ENCODE data around the gene RAB24. TPM values are rescaled to one million over a fixed set of nuclear protein-coding genes. Genes with fewer than 3 reads are reported as not detected.

Gene RAB24
- polyA plus RNA-seq, 3 donors = 30.0 to 33.6 (median 30.9) TPM

DNA sequence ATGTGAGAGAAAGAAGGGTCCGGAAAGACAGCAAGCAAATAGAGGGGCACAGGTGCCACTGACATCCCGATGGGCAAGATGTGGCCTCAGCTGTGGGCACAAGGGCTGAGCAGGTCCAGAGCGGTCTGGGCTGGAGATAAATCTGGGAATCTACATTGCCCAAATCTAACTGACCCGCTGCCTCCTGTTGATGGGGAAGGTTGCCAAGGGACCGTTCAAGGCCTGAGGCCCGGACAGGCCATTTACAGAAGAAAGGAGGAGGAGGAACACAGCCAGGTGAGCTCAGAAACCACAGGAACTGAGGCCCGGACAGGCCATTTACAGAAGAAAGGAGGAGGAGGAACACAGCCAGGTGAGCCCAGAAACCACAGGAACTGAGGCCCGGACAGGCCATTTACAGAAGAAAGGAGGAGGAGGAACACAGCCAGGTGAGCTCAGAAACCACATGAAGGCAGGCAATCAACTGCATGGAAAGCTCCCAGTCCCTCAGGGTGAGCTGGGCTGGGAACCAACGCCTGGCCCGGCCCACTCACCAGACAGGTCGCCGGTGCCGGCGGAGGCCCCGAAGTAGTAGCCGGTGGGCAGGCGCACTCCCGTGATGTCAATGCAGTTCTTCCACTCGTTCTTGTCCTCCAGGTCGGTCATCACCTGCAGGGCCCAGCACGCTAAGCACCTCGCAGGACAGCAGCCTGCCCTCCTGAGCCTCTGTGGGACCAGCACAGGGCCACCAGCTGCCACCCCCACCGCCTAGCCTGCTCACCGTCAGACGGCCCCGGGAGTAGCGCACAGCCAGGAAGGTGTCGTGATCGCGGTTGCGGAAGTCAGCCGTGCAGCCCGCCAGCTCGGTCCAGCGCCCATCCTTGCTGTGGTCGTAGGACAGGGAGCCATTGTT is 33.3 kb upstream of the RAB24 start:
- no peak for DNase-seq

DNA sequence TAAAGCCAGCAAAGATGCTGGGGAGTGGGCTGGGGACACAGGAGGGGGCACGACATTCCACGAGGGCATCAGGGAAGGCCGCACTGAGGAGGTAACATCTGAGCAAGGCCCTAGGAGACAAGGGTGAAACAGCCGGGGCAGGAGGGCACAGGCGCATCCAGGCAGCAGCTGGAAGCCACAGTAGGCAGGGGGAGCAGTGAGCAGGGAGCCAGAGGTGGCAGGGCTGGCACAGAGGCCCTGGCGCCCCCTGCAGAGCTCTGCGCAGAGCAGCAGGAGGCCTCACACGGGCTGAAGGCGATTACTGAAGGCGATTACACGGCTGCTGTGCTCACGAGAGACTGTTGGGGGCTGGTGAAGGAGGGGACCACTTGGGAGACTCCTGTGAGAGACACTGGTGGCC is 32.6 kb upstream of the RAB24 start:
- DNase-seq = no peak

DNA sequence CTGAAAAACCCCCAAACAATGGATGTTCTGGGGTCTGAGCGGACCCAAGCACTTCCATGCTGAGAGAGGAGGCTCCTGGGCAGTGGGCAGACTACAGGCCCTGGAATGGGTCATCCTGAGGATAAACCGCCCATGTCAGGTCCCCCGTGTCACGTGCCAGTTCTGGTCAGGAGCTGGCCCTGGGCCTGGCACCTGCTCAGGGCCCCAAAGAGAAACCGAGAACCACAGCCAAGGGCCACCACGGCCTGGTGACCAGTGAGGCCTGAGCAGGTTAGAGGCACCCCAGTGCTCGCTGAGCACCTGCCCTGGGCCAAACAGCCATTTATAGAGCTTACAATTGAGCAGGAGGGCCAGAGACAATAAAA is 32.2 kb upstream of the RAB24 start:
- no peak for DNase-seq

DNA sequence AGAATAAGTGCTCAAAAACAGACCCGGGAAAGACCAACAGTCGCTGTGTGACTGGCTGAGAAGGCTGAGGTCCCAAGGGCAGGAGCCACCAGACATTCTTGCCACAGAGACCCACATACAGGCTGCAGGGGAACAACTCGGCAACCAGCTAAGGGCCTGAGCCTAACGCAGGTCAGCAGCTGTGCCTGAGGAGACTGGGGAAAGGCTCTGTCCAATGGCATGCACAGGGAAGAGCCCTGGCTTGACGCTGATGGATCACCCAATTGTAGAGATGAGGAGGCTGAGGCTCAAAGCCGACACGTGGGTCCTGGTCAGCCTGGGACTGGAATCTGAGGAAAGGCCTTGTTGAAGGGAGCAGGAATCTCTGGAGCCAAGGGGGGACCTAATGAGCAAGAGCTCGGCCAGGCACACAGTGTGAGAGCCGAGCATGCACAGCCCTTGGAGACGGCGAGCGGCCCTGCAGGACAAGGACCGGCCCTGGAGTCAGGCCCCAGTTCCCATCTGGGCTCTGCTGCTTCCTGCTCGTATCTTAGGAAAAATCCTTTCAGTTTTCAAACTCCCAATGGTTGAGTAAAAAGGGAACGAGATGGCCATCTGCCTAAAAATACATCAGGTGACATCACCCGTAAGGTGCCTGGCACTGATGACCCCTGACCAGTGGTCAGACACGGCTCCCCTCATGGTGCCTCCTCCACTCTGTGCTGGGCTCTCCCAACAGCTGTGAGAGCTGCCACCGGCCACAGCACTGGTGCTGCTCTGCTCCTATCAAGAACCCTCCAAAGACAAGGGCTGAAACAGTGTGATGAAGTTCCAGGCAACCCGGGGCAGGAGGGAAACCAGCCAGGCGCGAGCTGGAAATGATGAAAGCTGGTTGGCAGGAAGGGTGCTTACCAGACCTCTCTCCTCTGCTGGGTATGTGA is 31.5 kb upstream of the RAB24 start:
- no peak for DNase-seq

DNA sequence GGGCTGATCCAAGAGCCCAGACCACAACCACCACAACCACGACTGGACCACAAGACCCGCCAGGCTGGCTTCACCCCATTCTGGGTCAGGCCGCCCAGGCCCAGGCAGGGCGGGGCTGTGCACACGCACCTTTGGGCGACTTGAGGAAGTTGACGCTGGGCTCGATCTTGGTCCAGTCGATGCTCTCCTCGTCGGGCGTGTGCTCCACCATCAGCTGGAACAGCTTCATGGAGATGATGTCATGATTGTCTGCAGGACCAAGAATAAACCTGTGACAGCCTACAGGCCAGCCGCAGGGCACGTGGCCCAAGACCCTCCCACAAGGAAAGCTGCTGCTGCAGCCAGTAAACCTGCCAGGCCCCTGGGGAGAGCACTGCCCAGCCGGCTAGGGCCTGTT is 30.6 kb upstream of the RAB24 start:
- no peak for DNase-seq

DNA sequence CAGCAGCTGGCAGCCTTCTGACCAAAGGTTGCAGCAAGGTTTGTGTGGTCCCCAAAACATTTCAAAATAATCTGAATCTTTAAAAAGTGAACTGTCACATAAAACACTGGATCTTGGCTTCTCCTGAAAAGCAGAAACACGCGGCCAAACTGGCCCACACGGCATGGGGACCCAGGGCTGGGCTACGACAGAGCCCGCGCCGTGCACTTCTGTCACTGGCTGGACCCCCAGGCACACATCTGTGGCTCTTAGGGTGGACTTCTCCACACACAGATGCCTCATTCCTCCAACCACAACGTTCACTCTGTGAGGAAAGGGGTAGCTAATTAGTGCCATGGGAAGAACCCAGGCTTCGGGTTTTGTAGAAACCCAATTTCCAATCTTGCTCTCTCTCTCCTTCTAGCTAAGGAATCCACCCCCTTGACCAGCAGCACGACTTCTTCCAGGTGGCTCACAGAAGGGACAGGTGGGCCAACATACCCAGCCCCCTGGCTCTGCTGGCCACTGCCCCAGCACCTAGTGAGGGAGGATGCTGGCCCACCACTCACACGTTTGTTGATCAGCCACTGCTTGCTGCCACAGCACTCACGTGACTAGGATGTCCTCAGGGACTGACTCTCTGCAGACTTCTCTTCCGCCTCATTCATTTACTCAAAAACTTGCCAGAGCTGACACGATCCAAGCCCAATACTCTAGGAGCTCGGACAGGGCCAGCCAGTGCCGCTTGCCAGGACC is 30.1 kb upstream of the RAB24 start:
- DNase-seq = no peak

DNA sequence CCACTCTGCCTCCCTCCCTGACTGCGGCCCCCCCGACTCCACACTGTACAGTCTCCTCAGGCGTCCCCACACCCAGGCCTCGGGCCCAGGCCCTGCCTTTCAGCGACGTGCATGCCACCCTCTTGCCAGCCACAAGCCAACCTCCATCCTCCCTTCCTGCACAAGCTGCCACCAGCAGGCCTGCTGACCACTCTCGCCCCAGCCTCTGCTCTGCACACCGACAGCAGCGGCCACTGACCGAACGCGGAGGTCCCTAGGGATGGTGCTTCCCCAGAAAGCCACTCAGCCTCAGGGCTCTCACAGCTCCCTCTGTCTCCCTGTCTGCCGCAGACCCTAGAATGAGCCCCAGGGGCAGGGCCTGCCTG is 29.4 kb upstream of the RAB24 start:
- no peak for DNase-seq

DNA sequence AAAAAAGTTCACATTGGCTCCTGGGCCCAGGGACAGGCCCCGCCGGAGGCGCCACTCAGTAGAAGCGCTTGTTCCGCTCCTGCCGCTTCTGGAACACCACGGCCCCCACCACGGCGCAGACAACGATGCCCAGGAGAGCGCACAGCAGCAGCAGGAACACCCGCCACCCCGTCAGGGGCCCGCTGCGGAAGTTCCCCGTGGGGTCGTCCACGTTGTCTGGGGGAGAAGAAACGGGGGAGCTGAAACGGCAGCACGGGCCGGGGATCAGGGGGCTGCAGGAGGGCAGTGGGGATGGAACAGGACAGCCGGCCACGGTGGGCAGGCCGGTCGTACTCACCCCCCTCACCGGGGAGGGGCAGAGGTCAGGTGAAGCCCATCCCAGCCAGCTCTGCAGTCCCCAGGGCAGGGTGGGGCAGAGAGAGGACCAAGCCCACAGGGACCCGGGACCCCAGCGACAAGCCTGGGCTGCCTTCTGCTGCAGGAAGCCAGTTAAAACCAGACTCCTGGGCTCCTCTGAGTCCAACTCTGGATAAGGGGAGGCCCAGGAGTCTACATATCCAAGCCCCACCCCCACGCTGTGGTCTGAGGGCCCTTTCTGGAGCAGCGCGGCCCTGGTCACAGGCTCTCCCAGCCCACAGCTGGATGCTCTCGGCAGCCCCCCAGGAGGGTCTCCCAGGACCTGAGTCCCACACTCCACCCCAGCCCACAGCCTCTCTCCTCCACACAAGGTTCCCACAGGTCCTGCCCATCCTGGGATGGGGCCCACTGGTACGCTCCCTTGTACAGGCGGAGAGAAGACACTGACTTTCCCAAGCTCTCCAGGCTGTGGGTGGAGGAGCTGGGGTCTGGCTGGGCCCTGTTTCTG is 28.7 kb upstream of the RAB24 start:
- DNase-seq = no peak

DNA sequence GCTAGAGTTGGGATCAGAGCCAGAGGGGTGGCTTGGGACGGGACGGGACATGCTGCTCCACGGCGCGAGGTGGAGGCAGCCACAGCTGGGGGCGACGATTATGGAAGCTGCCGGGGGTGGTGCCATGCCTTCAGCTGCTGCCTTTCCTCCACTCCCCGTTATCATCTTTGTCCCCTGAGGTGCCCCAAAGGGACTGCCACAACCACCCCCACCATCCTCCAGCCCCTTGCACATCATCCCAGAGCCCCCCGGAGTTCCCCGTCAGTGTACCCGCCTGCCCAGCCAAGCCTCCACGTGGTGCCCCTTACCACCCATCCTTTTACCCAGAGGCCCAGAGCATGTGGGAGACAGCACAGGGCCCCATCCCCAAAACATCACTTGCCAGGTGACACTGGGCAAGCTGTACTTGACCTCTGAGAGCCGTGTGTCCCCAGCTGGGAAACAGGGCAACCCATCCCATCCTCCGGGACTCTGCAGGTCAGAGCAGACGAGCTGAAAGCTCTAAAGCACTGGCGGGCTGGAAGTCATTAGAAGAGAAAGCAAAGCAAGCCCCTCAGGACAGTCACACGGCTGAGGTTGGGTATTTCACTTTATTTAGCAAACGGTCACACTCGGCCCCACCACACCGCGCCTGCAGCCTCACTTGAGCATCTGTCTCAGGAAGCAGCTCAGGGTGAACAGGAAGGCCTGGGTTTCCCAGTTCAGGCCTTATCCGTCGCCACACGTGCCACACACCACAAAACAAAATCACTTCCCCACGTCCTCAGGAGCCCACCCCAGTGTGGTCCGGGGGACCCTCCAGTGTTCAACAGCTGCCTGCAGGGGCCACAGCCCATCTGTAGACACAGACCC is 27.7 kb upstream of the RAB24 start:
- no peak for DNase-seq

DNA sequence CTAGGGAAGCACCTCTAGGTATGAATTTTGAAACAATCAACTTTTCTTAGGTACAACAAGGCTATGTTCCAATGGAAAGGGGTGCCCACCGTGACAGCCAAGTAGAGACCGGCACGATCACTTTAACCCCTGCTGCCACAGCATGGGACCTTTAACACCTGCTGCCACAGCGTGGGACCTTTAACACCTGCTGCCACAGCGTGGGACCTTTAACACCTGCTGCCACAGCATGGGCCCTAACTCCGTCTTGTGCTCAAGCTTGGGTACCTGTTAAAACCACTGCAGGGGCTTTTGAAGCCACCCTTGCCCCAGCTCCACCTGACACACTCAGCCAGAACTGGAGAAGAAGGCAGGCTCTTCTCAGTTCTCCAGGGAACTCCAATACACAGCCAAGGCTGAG is 26.4 kb upstream of the RAB24 start:
- no peak for DNase-seq

DNA sequence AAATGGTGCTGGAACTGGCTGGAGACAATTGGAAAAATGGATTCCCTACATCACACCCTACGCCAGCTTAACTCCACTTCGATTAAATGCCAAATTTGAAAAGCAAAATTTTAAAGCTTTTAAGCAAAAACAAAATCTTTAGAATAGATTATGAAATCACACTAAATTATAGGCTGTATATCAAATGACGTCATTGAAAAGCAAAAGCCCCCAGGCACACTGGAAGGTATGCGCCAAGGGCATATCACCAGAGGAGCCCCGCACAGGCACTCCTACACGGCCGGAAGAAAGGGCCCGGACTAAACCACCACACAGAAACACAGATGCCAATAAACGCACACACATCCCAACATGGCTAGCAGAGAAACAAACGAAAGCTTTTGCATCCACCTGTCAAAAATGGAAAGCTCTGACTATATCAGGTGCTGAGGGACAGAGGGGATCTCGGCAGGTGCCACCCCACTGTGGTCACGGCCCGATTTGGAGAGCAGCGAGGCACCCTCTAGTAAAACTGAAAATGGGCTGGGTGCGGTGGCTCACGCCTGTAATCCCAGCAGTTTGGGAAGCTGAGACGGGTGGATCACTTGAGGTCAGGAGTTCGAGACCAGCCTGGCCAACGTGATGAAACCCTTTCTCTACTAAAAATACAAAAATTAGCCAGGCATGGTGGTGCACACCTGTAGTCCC is 25.2 kb upstream of the RAB24 start:
- DNase-seq = no peak

DNA sequence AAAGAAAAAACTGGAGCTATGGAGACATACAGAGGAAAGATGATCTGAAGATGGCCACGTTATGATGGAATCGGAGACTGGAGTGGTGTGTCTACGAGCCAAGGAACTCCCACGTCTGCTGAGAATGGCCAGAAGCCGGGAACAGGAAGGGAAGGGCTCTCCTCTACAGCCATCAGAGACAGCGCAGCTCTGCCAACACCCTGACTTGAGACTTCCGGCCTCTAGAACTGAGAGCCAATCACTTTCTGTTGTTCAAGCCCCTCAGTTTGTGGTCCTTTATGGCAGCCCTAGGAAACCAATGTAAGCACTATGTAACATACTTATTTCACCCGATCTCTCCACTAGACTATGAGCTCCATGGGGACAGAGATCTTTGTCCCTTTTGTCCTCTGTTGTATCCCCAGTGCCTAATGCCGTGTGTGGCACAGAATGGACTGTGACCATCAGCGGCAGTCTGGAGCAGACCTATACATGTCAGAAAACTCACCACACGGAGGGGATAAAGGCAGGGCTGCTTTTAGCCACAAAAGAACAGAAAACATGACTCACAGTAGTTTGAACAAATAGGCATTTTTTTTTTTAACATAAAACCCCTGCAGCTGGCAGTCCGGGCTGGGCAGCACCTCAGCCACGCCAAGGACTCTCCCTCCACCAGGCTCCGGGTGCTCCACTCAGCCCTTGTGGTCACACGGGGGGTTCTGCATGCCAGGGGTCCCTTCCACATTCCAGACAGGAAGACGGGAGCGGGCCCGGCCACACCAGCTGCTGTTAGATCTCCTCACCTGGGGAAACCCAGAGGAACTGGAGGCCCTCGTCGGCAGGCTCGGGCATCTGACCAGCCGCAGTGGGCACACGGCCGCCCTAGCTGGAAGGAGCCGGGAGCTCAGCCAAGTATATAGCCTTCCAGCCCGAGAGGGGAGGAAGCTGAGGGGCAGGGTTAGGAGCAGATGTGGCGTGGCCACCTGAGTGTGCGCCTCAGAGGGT is 24.3 kb upstream of the RAB24 start:
- no peak for DNase-seq

DNA sequence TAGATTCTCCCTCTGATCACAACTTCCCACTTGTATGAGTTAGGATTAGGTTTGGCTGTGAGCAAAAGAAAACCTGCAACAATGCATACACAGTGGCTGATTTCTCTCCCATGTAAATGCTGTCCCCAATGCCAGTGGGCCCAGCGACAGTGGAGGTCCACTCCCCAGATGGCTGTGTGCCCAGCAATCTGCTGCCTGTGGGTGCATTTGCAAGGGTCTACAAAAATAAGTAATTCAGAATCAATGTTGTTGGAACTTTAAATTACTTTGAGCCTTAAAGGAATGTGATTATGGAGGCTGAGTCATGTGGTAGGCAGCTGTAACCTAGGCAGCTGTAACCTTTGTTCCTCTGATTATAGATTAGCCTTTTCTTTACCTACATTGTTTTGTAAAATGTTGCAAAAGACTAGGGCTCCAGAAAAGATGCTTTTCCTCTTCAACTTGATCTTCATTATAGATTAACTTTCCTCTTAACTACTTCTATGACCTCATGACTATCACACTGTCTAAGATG is 22.4 kb upstream of the RAB24 start:
- no peak for DNase-seq

DNA sequence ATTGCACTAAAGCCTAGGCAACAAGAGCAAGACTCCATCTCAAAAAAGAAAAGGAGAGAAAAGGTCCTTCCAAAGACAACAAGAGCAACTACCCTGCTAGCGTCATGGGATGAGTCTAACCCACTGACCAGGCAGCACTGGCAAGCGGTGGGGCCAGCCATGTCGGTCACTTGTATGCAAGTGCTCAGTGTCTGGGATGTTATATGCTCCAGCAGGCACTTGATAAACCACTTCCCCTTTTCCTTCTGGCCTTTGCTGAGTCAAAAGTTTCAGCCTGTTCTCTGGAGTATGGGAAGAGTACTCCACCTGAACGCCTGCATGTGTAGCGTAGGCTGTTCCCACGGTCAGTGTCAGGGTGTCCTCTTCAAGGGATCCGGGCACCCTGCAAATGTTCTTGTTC is 17.4 kb upstream of the RAB24 start:
- DNase-seq = no peak

DNA sequence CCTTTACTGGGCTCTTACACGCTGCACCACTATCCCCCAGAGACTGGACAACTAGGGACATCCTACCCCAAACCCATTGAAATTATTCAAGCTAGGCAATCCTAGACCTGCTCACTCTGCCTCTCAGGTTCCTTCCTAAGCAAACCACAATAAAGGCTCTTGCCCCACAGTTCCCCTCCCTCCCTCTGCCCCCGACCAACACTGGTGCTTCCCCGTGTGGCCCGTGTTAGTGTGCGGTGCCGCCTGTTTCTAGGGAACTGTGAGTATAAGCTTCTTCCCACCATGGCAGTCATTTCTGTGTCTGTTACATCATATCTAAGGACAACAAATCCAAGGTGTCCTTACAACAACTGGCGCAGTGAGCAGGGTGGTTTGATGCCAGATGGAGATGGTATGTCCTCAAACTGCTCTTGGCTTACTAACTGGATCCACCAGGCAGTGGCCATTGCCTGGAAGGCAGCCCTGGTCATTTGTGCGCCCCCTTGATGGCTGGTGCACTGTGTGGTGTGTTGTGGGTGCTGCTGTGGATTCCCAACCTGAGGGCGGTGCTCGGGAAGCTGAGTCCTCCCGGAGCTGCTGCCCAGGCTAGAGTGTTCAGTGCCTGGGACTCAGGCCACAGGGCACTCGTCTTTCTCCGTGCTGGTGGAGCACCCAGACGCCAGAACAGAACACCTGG is 16.5 kb upstream of the RAB24 start:
- DNase-seq = no peak

DNA sequence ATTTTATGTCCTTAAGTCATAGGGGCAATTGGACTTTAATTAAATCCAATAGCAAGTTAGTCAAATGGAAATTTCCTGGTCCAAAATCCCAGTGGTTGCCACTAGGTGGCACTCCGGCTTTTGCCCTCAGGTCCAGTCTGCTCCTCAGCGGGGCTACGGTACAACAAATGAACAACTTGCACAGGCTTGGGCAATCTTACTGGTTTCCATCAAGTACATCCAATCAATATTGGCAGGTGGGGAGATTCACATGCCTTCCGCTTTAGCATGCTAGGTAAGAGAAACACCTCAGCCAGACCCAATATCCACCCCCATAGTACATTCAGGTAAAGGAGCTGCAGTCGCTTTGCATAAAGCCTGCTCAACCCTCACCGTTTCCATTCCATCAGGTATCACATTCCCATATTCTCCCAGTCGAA is 14.4 kb upstream of the RAB24 start:
- no peak for DNase-seq

DNA sequence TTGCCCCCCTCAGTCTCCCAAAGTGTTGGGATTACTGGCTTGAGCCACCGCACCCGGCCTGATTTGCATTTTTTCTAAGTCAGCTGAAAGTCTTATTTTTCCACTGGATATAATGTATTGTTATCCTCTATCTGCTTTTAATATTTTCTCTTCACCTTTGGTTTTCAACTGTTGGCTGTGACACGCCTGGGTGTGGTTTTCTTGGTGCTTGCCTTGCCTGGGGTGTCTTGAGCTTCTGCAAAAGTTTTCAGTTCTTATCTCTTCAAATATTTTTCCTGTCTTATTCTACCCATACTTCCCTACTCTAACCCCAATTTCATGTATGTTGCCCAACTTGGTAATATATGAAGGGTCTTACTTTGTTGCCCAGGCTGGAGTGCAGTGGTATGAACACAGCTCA is 12.5 kb upstream of the RAB24 start:
- no peak for DNase-seq

DNA sequence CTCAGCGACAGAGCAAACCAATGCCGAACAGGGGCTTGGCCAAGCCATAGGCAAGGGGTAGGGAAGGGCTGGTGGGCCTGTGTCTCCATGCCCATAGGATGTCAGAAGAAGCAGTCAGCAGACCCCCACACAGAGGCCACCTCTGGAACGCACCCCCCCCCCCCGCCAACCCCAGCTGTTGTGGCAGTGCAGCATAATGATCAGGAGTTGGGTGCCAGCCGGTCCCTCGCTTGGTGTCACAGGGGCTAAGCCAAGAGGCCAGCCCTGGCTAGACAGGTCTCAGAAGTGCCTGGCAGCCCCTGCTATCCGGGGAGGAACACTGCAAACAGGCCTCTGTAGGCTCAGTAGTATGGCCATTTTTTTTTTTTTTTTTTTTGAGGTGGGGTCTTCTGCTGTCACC is 11.9 kb upstream of the RAB24 start:
- no peak for DNase-seq
